Trophoblast cell (in vitro differentiated cells and primary cell): ENCODE results near the gene HNRNPC.
"Not testable (repeated sequence)": the region's sequence is repeated elsewhere in the genome, so short reads cannot be mapped to it uniquely, and the experiment has no call there.

Source experiments
- DNase-seq, 2 donors: peaks; one replicate each; pipeline ENCODE4 v3.0.0-alpha.2; 2016
- H2AFZ ChIP-seq: 2 replicates; pipeline ENCODE4 v1.6.1; 2013; ENCODE audit warnings: low read length, moderate library complexity, mild to moderate bottlenecking; ENCODE audit not compliant: insufficient read depth, poor library complexity
- H2AK5ac ChIP-seq: 2 replicates; pipeline ENCODE4 v1.6.1; 2013; ENCODE audit warnings: mild to moderate bottlenecking, low read length
- H2BK120ac ChIP-seq: 2 replicates; pipeline ENCODE4 v1.6.1; 2013; ENCODE audit warnings: low read length, mild to moderate bottlenecking, moderate library complexity; ENCODE audit not compliant: insufficient read depth, poor library complexity
- H2BK12ac ChIP-seq: 2 replicates; pipeline ENCODE4 v1.6.1; 2013; ENCODE audit warnings: mild to moderate bottlenecking, low read length, moderate library complexity
- H2BK5ac ChIP-seq: 2 replicates; pipeline ENCODE4 v1.6.1; 2013; ENCODE audit warnings: low read length, low read depth, moderate library complexity, mild to moderate bottlenecking; ENCODE audit not compliant: poor library complexity
- H3K14ac ChIP-seq: 2 replicates; pipeline ENCODE4 v1.6.1; 2013; ENCODE audit warnings: mild to moderate bottlenecking, low read length
- H3K18ac ChIP-seq: 2 replicates; pipeline ENCODE4 v1.6.1; 2013; ENCODE audit warnings: mild to moderate bottlenecking, low read length
- H3K23ac ChIP-seq: 2 replicates; pipeline ENCODE4 v1.6.1; 2013; ENCODE audit warnings: low read length
- H3K27ac ChIP-seq: 2 replicates; pipeline ENCODE4 v1.5.1; 2013; ENCODE audit warnings: low read depth, mild to moderate bottlenecking, inconsistent platforms, low read length, moderate library complexity
- H3K27me3 ChIP-seq: 2 replicates; pipeline ENCODE4 v1.6.1; 2013; ENCODE audit warnings: inconsistent platforms, mild to moderate bottlenecking, low read length, moderate library complexity; ENCODE audit not compliant: insufficient read depth
- H3K36me3 ChIP-seq, 2 experiments: 1 replicate in 1 of 2; 2 replicates in 1 of 2; pipeline ENCODE4 v1.6.1; 2013; ENCODE audit warnings: low read length in 2 of 2, mild to moderate bottlenecking in 2 of 2, moderate library complexity in 1 of 2; ENCODE audit not compliant: insufficient read depth in 2 of 2, control insufficient read depth in 1 of 2
- H3K4ac ChIP-seq: 2 replicates; pipeline ENCODE4 v1.6.1; 2013; ENCODE audit warnings: low read depth, mild to moderate bottlenecking, low read length, moderate library complexity
- H3K4me1 ChIP-seq, 2 experiments: 1 replicate in 1 of 2; 2 replicates in 1 of 2; pipeline ENCODE4 v1.6.1; 2013; ENCODE audit warnings: low read length in 2 of 2, mild to moderate bottlenecking in 2 of 2, moderate library complexity in 1 of 2; ENCODE audit not compliant: insufficient read depth in 2 of 2, control insufficient read depth in 1 of 2
- H3K4me2 ChIP-seq: 2 replicates; pipeline ENCODE4 v1.6.1; 2013; ENCODE audit warnings: inconsistent platforms, mild to moderate bottlenecking, low read length, moderate library complexity
- H3K4me3 ChIP-seq: 2 replicates; pipeline ENCODE4 v1.5.1; 2013; ENCODE audit warnings: mild to moderate bottlenecking, low read depth, low read length, inconsistent platforms
- H3K79me1 ChIP-seq: one replicate; pipeline ENCODE4 v1.6.1; 2013; ENCODE audit warnings: low read length
- H3K79me2 ChIP-seq: 2 replicates; pipeline ENCODE4 v1.6.1; 2013; ENCODE audit warnings: low read length, mild to moderate bottlenecking; ENCODE audit not compliant: control insufficient read depth, insufficient read depth, poor library complexity
- H3K9ac ChIP-seq: 2 replicates; pipeline ENCODE4 v1.6.1; 2013; ENCODE audit warnings: mild to moderate bottlenecking, low read length
- H3K9me3 ChIP-seq: 2 replicates; pipeline ENCODE4 v1.6.1; 2013; ENCODE audit warnings: low read depth, mild to moderate bottlenecking, control low read depth, inconsistent platforms, low read length; ENCODE audit not compliant: insufficient read depth
- H4K12ac ChIP-seq: 2 replicates; pipeline ENCODE4 v1.6.1; 2013; ENCODE audit warnings: low read depth, mild to moderate bottlenecking, low read length, moderate library complexity
- H4K8ac ChIP-seq: 2 replicates; pipeline ENCODE4 v1.6.1; 2013; ENCODE audit warnings: low read depth, mild to moderate bottlenecking, low read length, moderate library complexity
- H4K91ac ChIP-seq: one replicate; pipeline ENCODE4 v1.6.1; 2013; ENCODE audit warnings: low read depth, mild to moderate bottlenecking, low read length, moderate library complexity
- WGBS: extraction: QIAGEN DNeasy Blood & Tissue Kit; methylation state at CpG from one replicate; pipeline ENCODE4 v1.1.7; 2013; ENCODE audit warnings: missing lambda C conversion rate; ENCODE audit not compliant: insufficient read length, insufficient coverage; ENCODE audit errors: extremely low coverage; 5-methylcytosine and 5-hydroxymethylcytosine counted together

HNRNPC gene

GRCh38 chr14:21275261-21275858, 6.1 kb upstream of the HNRNPC start:
- Histone ChIP-seq H3K18ac (no peak overlapping the region), H3K4me3 (no peak overlapping the region), H4K8ac (no peak overlapping the region), H3K9ac (no peak overlapping the region), H2AFZ (no peak overlapping the region), H3K27me3 (no peaks in the 10 kb centered on the region), H3K4me1 (no peaks in the 10 kb centered on the region), H4K91ac (no peak overlapping the region), H3K23ac (no peak overlapping the region), H2BK5ac (no peak overlapping the region), H3K4ac (no peak overlapping the region), H3K9me3 (no peaks in the 10 kb centered on the region), H3K79me2 (no peaks in the 10 kb centered on the region), H3K14ac (no peak overlapping the region), H2BK120ac (no peak overlapping the region), H3K4me2 (no peak overlapping the region), H3K36me3 (no peaks in the 10 kb centered on the region), H3K79me1 (no peaks in the 10 kb centered on the region), H3K27ac (no peak overlapping the region), H2BK12ac (no peak overlapping the region), H4K12ac (no peak overlapping the region), H2AK5ac (no peak overlapping the region)
- WGBS, result no CpG with 5 or more reads among the region's 9 CpGs
- DNase-seq, result no peak

- not testable (repeated sequence) for H3K79me2 ChIP-seq
- no CpG with 5 or more reads among the region's 17 CpGs for WGBS
Observed at GRCh38 chr14:21272661-21273060, 3.4 kb upstream of the HNRNPC start.

GRCh38 chr14:21268617-21269251, 508 bp downstream of the HNRNPC start:
- H4K12ac ChIP-seq, result peak overlapping the region; percentile 90
- peak overlapping the region; percentile 84 for H2BK120ac ChIP-seq
- no peaks in the 10 kb centered on the region for H3K9me3 ChIP-seq
- peak overlapping the region; percentile 92 for H3K18ac ChIP-seq
- H2BK5ac ChIP-seq, result peak overlapping the region; percentile 91
- peaks cover 5% of the 10 kb centered on the region for H3K79me1 ChIP-seq
- H3K36me3 ChIP-seq, result peaks cover 11 to 13% of the 10 kb centered on the region in 2 experiments
- peak overlapping the region; percentile 97 for H4K8ac ChIP-seq
- peaks cover 22% of the 10 kb centered on the region for H3K79me2 ChIP-seq
- H3K27me3 ChIP-seq, result no peaks in the 10 kb centered on the region
- no peak overlapping the region for H3K23ac ChIP-seq
- no peak overlapping the region for H2BK12ac ChIP-seq
- H3K4me1 ChIP-seq, result peaks cover 6 to 7% of the 10 kb centered on the region in 2 experiments
- peak overlapping the region; percentile 93 for H2AK5ac ChIP-seq
- DNase-seq, result peak in 1 of 2 donors; percentile 61
- H4K91ac ChIP-seq, result peak overlapping the region; percentile 96
- H3K9ac ChIP-seq, result peak overlapping the region; percentile 97
- H3K4me2 ChIP-seq, result peak overlapping the region; percentile 57
- no peak overlapping the region for H2AFZ ChIP-seq
- H3K4ac ChIP-seq, result peak overlapping the region; percentile 99
- H3K27ac ChIP-seq, result peak overlapping the region; percentile 55
- H3K14ac ChIP-seq, result peak overlapping the region; percentile 92
- no CpG with 5 or more reads among the region's 24 CpGs for WGBS
- peak overlapping the region; percentile 75 for H3K4me3 ChIP-seq

More at GRCh38 chr14:21272661-21273060, 3.4 kb upstream of the HNRNPC start:
- H4K12ac ChIP-seq, H3K23ac ChIP-seq, H2BK5ac ChIP-seq, H3K36me3 ChIP-seq, H3K27me3 ChIP-seq, H3K4me3 ChIP-seq, H3K9me3 ChIP-seq, H2AK5ac ChIP-seq, H3K4ac ChIP-seq, H3K14ac ChIP-seq, H3K79me1 ChIP-seq, H3K27ac ChIP-seq, DNase-seq, H3K4me2 ChIP-seq, H3K18ac ChIP-seq, H3K4me1 ChIP-seq, H4K91ac ChIP-seq, H2BK120ac ChIP-seq, H4K8ac ChIP-seq, H2BK12ac ChIP-seq, H3K9ac ChIP-seq, H2AFZ ChIP-seq: not testable (repeated sequence)

- Histone ChIP-seq H3K27ac (no peak overlapping the region), H3K18ac (no peak overlapping the region), H3K23ac (no peak overlapping the region), H3K79me1 (peaks cover 5% of the 10 kb centered on the region), H2BK120ac (no peak overlapping the region), H3K4me3 (no peak overlapping the region), H3K4ac (peak overlapping the region; percentile 97), H3K36me3 (peaks cover 11 to 16% of the 10 kb centered on the region in 2 experiments), H3K4me2 (peak overlapping the region; percentile 80), H3K4me1 (peaks cover 6 to 7% of the 10 kb centered on the region in 2 experiments), H2BK5ac (no peak overlapping the region), H2AFZ (no peak overlapping the region), H2AK5ac (no peak overlapping the region), H3K79me2 (peaks cover 24% of the 10 kb centered on the region), H3K14ac (no peak overlapping the region), H4K91ac (no peak overlapping the region), H4K12ac (no peak overlapping the region), H3K9me3 (no peaks in the 10 kb centered on the region), H3K27me3 (no peaks in the 10 kb centered on the region), H4K8ac (no peak overlapping the region), H3K9ac (peak overlapping the region; percentile 65), H2BK12ac (no peak overlapping the region)
- WGBS, result no CpG with 5 or more reads among the region's 16 CpGs
- DNase-seq, result peak; percentile 63 to 83
Observed at GRCh38 chr14:21267886-21268616, 1.2 kb downstream of the HNRNPC start.
